Cardiac fibroblast (primary cell): ENCODE measurements around the gene NIF3L1.

ENCODE experiments used
- DNase-seq, 2 donors: peaks; one replicate each; pipeline versions ENCODE4 v3.0.0 to v3.0.0-alpha.2; 2010; ENCODE audit warnings: low read depth in 2 of 2
- H3K4me3 ChIP-seq, 2 donors: replicated peaks in 1 of 2; 1 replicate in 1 of 2; 2 replicates in 1 of 2; pipeline ENCODE4 v1.5.1; 2011; ENCODE audit warnings: low read depth in 2 of 2, low read length in 2 of 2, mild to moderate bottlenecking in 2 of 2, moderate library complexity in 1 of 2
- CTCF ChIP-seq: IDR thresholded peaks from one replicate; pipeline ENCODE4 v1.5.1; 2011; ENCODE audit warnings: low read depth, mild to moderate bottlenecking, low read length, inconsistent platforms

The NIF3L1 gene

GRCh38 chr2:200905618-200906296, 16.6 kb downstream of the NIF3L1 start:
- no peak overlapping the region for H3K4me3 ChIP-seq
- peak; percentile 73 for TF ChIP-seq CTCF
- DNase-seq: peak; percentile 82 to 84

- no peak for DNase-seq
- no peak for TF ChIP-seq CTCF
- no peak overlapping the region for H3K4me3 ChIP-seq
These were observed 20.8 kb downstream of the NIF3L1 start for GRCh38 chr2:200909958-200910357.

GRCh38 chr2:200913654-200914053, 24.5 kb downstream of the NIF3L1 start:
- no peak for TF ChIP-seq CTCF
- H3K4me3 ChIP-seq: no peak overlapping the region

GRCh38 chr2:200922439-200922838, 33.3 kb downstream of the NIF3L1 start:
- no peak for TF ChIP-seq CTCF
- DNase-seq: no peak
- no peak overlapping the region for H3K4me3 ChIP-seq

More at GRCh38 chr2:200913654-200914053, 24.5 kb downstream of the NIF3L1 start:
- peak; percentile 24 to 81 for DNase-seq

- no peak for TF ChIP-seq CTCF
- peak in 1 of 2 donors; percentile 22 for DNase-seq
- H3K4me3 ChIP-seq: no peak overlapping the region
These were observed 40.4 kb downstream of the NIF3L1 start for GRCh38 chr2:200929334-200930249.

- DNase-seq: peak; percentile 3 to 47
- H3K4me3 ChIP-seq: no peak overlapping the region
- TF ChIP-seq CTCF: no peak
These were observed 41.9 kb downstream of the NIF3L1 start for GRCh38 chr2:200930947-200931626.
